MCF 10A (cell line): Measurements from ENCODE around the gene FAM89B. TPM values are rescaled to one million over a fixed set of nuclear protein-coding genes. Genes with fewer than 3 reads are reported as not detected.
"Not testable (repeated sequence)": the region's sequence is repeated elsewhere in the genome, so short reads cannot be mapped to it uniquely, and the experiment has no call there.

ENCODE experiments used
- Bru-seq: library from RNA; stranded (reverse); fragments of 400-500 nt; gene quantifications from one replicate; lab custom pipeline; 2021; lab: Mats Ljungman, UMichigan
- BruChase-seq, 2 experiments: library from RNA; stranded (reverse); fragments of 400-500 nt; gene quantifications; one replicate each; lab custom pipeline; 2021; lab: Mats Ljungman, UMichigan
- BruUV-seq: library from RNA; stranded (reverse); fragments of 400-500 nt; replicated peaks from 2 replicates; lab custom pipeline; 2021; lab: Mats Ljungman, UMichigan
- CTCF ChIA-PET: fragments of 300-600 bp; sonication (Branson Sonifier 250); formaldehyde crosslinking; extraction: SDS; loops from one replicate; lab custom pipeline; 2021; ENCODE audit warnings: antibody characterized with exemption, inconsistent platforms; lab: Yijun Ruan, JAX
- POLR2A ChIA-PET: fragments of 300-600, 350-650 bp; sonication (Branson Sonifier 250); formaldehyde crosslinking; extraction: SDS; loops from one replicate; lab custom pipeline; 2020; ENCODE audit warnings: antibody characterized with exemption, inconsistent platforms; lab: Yijun Ruan, JAX
- DNase-seq: peaks from one replicate; pipeline ENCODE4 v3.0.0-alpha.2; 2018; ENCODE audit not compliant: unreplicated experiment
- H3K27ac Mint-ChIP-seq: one replicate; pipeline ENCODE4 v1.8.0; 2022; ENCODE audit warnings: mild to moderate bottlenecking, low read depth, mixed read lengths; ENCODE audit not compliant: unreplicated experiment
- H3K27me3 Mint-ChIP-seq: one replicate; pipeline ENCODE4 v1.8.0; 2022; ENCODE audit warnings: mixed read lengths; ENCODE audit not compliant: insufficient read depth, unreplicated experiment
- H3K36me3 Mint-ChIP-seq: one replicate; pipeline ENCODE4 v1.8.0; 2022; ENCODE audit warnings: mild to moderate bottlenecking, moderate library complexity, mixed read lengths; ENCODE audit not compliant: insufficient read depth, unreplicated experiment
- H3K4me1 Mint-ChIP-seq: one replicate; pipeline ENCODE4 v1.8.0; 2022; ENCODE audit warnings: mixed read lengths; ENCODE audit not compliant: insufficient read depth, unreplicated experiment
- H3K4me3 Mint-ChIP-seq: one replicate; pipeline ENCODE4 v1.8.0; 2022; ENCODE audit warnings: mild to moderate bottlenecking, moderate library complexity, mixed read lengths; ENCODE audit not compliant: unreplicated experiment
- H3K9me3 Mint-ChIP-seq: one replicate; pipeline ENCODE4 v1.8.0; 2022; ENCODE audit warnings: mixed read lengths; ENCODE audit not compliant: unreplicated experiment
- intact Hi-C: fragments of 100-400 bp; cut with micrococcal nuclease; formaldehyde crosslinking; loops from 2 replicates; pipeline ENCODE4 v1.14.1; 2022
- long read RNA-seq: library from polyadenylated mRNA; stranded (forward); transcript quantifications from one replicate; pipeline ENCODE4 v2.0.0, GENCODE V29; 2022
- total RNA-seq: library from RNA; stranded (reverse); gene quantifications from 2 replicates; pipeline ENCODE4 v1.2.3, GENCODE V29; 2022
- TF ChIP-seq, protein P1 (sequence below): fragments of 200-600 bp; IDR thresholded peaks from one replicate; pipeline ENCODE4 v1.8.0; 2022; ENCODE audit warnings: antibody characterized with exemption, mild to moderate bottlenecking; ENCODE audit not compliant: unreplicated experiment

Gene FAM89B
- total RNA-seq (16.7 and 21.6 TPM in 2 replicates), Bru-seq, nascent RNA (percentile 54 among the genes with signal in this experiment), BruChase-seq, experiment 1, labeled RNA remaining after a 6-hour chase (percentile 81 among the genes with signal in this experiment), BruChase-seq, experiment 2, labeled RNA remaining after a 2-hour chase (percentile 63 among the genes with signal in this experiment)
- long read RNA-seq, transcript FAM89B-201 (2 exons, 1,409 nt) = minor isoform, 6 of 35 reads
- long read RNA-seq, transcript FAM89B-202 (2 exons, 1,337 nt) = minor isoform, 5 of 35 reads
- long read RNA-seq, transcript FAM89B-203 (2 exons, 1,263 nt) = major isoform, 23 of 35 reads
- long read RNA-seq, partial matches to known transcripts = 0 of 35 reads
- long read RNA-seq, other reads (novel, unspliced or antisense) = 1 of 35 reads

DNA sequence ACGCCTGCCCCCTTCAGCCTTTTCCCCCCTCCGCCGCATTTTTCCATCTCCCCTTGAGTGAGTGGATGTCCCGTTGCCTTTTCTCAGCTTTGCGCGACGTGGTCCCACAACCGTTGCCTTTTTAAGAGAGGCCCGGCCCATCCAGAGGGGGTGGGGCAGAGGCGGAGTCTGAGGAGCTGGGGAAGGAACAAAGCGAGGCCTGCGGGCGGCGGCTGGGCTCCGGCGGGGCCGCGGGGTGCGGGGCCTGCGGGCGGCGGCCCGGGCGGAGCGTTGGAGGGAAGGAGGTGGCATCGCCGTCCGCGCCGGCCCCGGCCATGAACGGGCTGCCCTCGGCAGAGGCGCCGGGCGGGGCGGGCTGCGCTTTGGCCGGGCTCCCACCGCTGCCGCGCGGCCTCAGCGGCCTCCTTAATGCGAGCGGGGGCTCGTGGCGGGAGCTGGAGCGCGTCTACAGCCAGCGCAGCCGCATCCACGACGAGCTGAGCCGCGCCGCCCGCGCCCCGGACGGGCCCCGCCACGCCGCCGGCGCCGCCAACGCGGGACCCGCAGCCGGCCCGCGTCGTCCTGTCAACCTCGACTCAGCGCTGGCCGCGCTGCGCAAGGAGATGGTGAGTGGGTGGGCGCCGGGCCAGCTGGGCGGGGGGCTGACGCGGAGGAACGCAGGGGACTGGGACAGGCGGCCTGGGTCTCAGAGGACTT is at the start of gene FAM89B:
Gene FAM89B (plus strand): TSS at position 183 of the 696 bp plus-strand sequence. CDS start 132 bp downstream, at position 315.
- Mint-ChIP-seq H3K36me3 (peaks cover 60% of the 10 kb centered on the region), H3K4me1 (peaks cover 39% of the 10 kb centered on the region), H3K4me3 (peak within 1 kb of the TSS; percentile 97), H3K9me3 (no peaks in the 10 kb centered on the region), H3K27me3 (no peaks in the 10 kb centered on the region), H3K27ac (peak within 1 kb of the TSS; percentile 54)
- peak; percentile 89 for DNase-seq
- ChIA-PET CTCF (interaction anchor here (0.6 to 3.2 kb wide), 14 partner anchors 8 to 324 kb away, joined by 3 to 51 read pairs (median 4); partner anchors contain the start of genes KCNK7, MAP3K11, PCNX3 and SLC25A45), POLR2A (interaction anchor here (0.5 to 4.8 kb wide), 31 partner anchors 12 to 773 kb away, joined by 3 to 103 read pairs (median 4); partner anchors contain the start of genes CCDC85B, CFL1, EHD1 and MALAT1)
- no TSS peak for BruUV-seq
- TF ChIP-seq, protein P1, sequence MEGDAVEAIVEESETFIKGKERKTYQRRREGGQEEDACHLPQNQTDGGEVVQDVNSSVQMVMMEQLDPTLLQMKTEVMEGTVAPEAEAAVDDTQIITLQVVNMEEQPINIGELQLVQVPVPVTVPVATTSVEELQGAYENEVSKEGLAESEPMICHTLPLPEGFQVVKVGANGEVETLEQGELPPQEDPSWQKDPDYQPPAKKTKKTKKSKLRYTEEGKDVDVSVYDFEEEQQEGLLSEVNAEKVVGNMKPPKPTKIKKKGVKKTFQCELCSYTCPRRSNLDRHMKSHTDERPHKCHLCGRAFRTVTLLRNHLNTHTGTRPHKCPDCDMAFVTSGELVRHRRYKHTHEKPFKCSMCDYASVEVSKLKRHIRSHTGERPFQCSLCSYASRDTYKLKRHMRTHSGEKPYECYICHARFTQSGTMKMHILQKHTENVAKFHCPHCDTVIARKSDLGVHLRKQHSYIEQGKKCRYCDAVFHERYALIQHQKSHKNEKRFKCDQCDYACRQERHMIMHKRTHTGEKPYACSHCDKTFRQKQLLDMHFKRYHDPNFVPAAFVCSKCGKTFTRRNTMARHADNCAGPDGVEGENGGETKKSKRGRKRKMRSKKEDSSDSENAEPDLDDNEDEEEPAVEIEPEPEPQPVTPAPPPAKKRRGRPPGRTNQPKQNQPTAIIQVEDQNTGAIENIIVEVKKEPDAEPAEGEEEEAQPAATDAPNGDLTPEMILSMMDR = no peak
- intact Hi-C loops = loop anchor here (1.0 kb wide), 1 partner anchor 32 kb away; no protein-coding TSS in a partner anchor

DNA sequence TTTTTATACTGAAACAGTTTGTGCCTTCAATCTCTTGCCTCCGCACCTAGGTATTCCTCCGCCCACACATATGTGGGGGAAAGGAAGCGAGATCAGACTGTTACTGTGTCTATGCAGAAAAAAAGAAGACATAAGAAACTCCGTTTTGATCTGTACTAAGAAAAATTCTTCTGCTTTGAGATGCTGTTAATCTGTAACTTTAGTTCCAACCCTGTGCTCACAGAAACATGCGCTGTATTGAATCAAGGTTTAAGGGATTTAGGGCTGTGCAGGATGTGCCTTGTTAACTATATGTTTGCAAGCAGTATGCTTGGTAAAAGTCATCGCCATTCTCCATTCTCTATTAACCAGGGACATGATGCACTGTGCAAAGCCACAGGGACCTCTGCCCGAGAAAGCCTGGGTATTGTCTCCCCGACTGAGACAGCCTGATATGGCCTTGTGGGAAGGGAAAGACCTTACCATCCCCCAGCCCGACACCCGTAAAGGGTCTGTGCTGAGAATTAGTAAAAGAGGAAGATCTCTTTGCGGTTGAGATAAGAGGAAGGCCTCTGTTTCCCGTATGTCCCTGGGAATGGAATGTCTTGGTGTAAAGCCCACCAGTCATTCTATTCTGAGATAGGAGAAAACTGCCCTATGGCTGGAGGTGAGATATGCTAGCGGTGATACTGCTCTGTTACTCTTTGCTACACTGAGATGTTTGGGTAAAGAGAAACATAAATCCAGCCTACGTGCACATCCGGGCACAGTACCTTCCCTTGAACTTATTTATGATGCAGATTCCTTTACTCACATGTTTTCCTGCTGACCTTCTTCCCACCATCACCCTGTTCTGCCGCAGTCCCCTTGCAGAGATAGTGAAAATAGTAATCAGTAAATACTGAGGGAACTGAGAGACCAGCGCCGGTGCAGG is 49.4 kb upstream of the FAM89B start:
- CTCF ChIA-PET, intact Hi-C loops, H3K9me3 Mint-ChIP-seq, H3K27ac Mint-ChIP-seq, POLR2A ChIA-PET, H3K4me3 Mint-ChIP-seq, H3K27me3 Mint-ChIP-seq, BruUV-seq, DNase-seq: not testable (repeated sequence)
- peaks cover 10% of the 10 kb centered on the region for H3K4me1 Mint-ChIP-seq
- H3K36me3 Mint-ChIP-seq = peaks cover 17% of the 10 kb centered on the region

- CTCF ChIA-PET = interaction anchor here (0.7 kb wide), 1 partner anchor 127 kb away, joined by 3 read pairs; no protein-coding TSS in a partner anchor
- H3K4me3 Mint-ChIP-seq = not testable (repeated sequence)
Measured at GRCh38 chr11:65523631-65523968, 48.7 kb upstream of the FAM89B start.

GRCh38 chr11:65524014-65524740 is 48.2 kb upstream of the FAM89B start:
- no peaks in the 10 kb centered on the region for H3K27me3 Mint-ChIP-seq
- no peaks in the 10 kb centered on the region for H3K9me3 Mint-ChIP-seq
- intact Hi-C loops = no loop called here
- H3K27ac Mint-ChIP-seq = no peak overlapping the region
- H3K36me3 Mint-ChIP-seq = peaks cover 23% of the 10 kb centered on the region
- DNase-seq = no peak
- no TSS peak for BruUV-seq
- ChIA-PET CTCF (interaction anchor here (0.6 to 2.5 kb wide), 3 partner anchors 17 to 153 kb away, joined by 3 to 8 read pairs (median 3); no protein-coding TSS in a partner anchor), POLR2A (interaction anchor here (1.1 to 3.3 kb wide), 8 partner anchors 15 to 137 kb away, joined by 3 to 17 read pairs (median 8); partner anchors contain the start of genes FAM89B and MALAT1)
- H3K4me1 Mint-ChIP-seq = peaks cover 10% of the 10 kb centered on the region
- peak overlapping the region; percentile 88 for H3K4me3 Mint-ChIP-seq
- TF ChIP-seq, protein P1 = no peak

More at GRCh38 chr11:65523631-65523968, 48.7 kb upstream of the FAM89B start:
- H3K27ac Mint-ChIP-seq, intact Hi-C loops, H3K9me3 Mint-ChIP-seq, DNase-seq, H3K27me3 Mint-ChIP-seq, BruUV-seq: not testable (repeated sequence)
- Mint-ChIP-seq H3K36me3 (peaks cover 21% of the 10 kb centered on the region), H3K4me1 (peaks cover 10% of the 10 kb centered on the region)
- POLR2A ChIA-PET = interaction anchor here (3.3 kb wide), 1 partner anchor 15 kb away, joined by 17 read pairs; no protein-coding TSS in a partner anchor
